ENCODE data around the gene ROR2.

GRCh38 chr9:91718071-91718470, 232.0 kb downstream of the ROR2 start:
- TF ChIP-seq CTCF (IDR thresholded peaks at IDR 0.05) (no peak), POLR2AphosphoS5 (IDR thresholded peaks at IDR 0.05) (no peak)
